Cardiac muscle cell (in vitro differentiated cells and primary cell): ENCODE results near the gene C1orf21. TPM values are rescaled to one million over a fixed set of nuclear protein-coding genes. Genes with fewer than 3 reads are reported as not detected.

Source experiments
- DNase-seq, 2 donors: peaks; one replicate each; pipeline versions ENCODE4 v3.0.0 to v3.0.0-alpha.2; 2010 to 2017; ENCODE audit warnings: low read depth in 1 of 2, low spot score in 1 of 2
- H3K27ac ChIP-seq: fragments of 200-600 bp; sonication (generic); 2 replicates; pipeline ENCODE4 v1.5.1; 2016
- H3K27me3 ChIP-seq: fragments of 200-600 bp; sonication (generic); 2 replicates; pipeline ENCODE4 v1.6.0; 2016; ENCODE audit warnings: control low read depth
- H3K36me3 ChIP-seq: fragments of 200-600 bp; sonication (generic); 2 replicates; pipeline ENCODE4 v1.5.1; 2016; ENCODE audit warnings: control low read depth
- H3K4me1 ChIP-seq: fragments of 200-600 bp; sonication (generic); 2 replicates; pipeline ENCODE4 v1.8.1; 2017; ENCODE audit warnings: low read depth, mild to moderate bottlenecking, mixed run types
- H3K4me3 ChIP-seq: fragments of 200-600 bp; sonication (generic); 2 replicates; pipeline ENCODE4 v1.5.1; 2016; ENCODE audit warnings: mild to moderate bottlenecking
- H3K9me3 ChIP-seq: fragments of 200-600 bp; sonication (generic); 2 replicates; pipeline ENCODE4 v1.5.1; 2017; ENCODE audit warnings: low read depth, mild to moderate bottlenecking, control low read depth
- CTCF ChIP-seq: IDR thresholded peaks from 2 replicates; pipeline ENCODE4 v1.5.1; 2012; ENCODE audit warnings: low read depth, mild to moderate bottlenecking, low read length
- polyA plus RNA-seq: library from polyadenylated mRNA; unstranded; fragments of >200 nt; fragmentation: Nextera tagmentation; extraction: Ambion mirVana; gene quantifications from 2 replicates; pipeline ENCODE4 v1.2.1, GENCODE V29; 2016
- total RNA-seq: library from RNA; depleted of rRNA; stranded (reverse); fragments of >200 nt; gene quantifications from 2 replicates; pipeline ENCODE4 v1.2.3, GENCODE V29; 2016

C1orf21 gene
- total and polyA plus RNA-seq, 2 experiments from 2014 or later, result 10.9 to 26.8 TPM

DNA sequence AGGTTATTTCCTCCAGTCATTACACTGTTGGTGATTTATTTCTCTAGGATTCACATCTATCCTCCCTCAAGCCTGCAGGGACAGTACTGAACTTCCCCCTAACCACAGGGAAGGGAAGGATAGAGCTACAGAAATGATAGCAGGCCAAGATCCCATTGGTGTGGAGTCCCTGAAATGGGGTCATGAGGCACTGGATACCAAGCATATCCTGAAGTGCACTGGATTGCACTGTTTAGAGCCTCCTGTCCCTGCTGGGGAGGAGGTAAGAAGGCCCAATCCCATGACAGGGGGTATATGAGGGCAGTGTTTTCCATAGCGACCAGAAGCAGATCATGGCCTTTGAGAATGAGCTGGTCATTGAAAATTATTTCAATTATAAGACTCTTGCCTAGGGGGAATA is 56.8 kb downstream of the C1orf21 start:
- peaks cover 10% of the 10 kb centered on the region for H3K4me1 ChIP-seq
- H3K9me3 ChIP-seq, result no peaks in the 10 kb centered on the region
- H3K4me3 ChIP-seq, result no peak overlapping the region
- DNase-seq, result no peak
- no peaks in the 10 kb centered on the region for H3K36me3 ChIP-seq
- H3K27ac ChIP-seq, result no peak overlapping the region
- no peaks in the 10 kb centered on the region for H3K27me3 ChIP-seq
- TF ChIP-seq CTCF, result no peak

DNA sequence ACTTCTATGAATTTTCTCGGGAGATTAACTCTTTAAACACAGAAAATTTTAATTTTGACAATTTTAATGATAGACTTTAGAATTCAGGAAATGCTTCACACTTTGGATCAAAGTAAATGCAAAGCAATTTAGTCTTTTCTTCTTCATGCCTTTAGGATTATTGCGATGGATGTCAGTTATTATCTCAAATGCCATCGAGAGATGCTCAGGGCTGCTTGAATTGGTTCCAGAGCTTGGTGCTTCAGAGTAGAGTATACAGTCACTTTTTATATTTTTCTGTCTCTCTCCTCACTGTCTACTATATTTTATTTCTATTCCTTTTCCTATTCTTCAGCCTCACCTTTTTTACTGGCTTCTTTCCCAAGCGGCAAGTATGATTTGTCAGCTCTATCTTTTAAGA is 59.2 kb downstream of the C1orf21 start:
- peaks cover 10% of the 10 kb centered on the region for H3K4me1 ChIP-seq
- H3K27ac ChIP-seq, result no peak overlapping the region
- no peaks in the 10 kb centered on the region for H3K36me3 ChIP-seq
- H3K4me3 ChIP-seq, result no peak overlapping the region
- no peak for TF ChIP-seq CTCF
- DNase-seq, result no peak
- no peaks in the 10 kb centered on the region for H3K27me3 ChIP-seq
- no peaks in the 10 kb centered on the region for H3K9me3 ChIP-seq

- no peak for DNase-seq
- Histone ChIP-seq H3K4me1 (peaks cover 9% of the 10 kb centered on the region), H3K9me3 (no peaks in the 10 kb centered on the region), H3K27ac (no peak overlapping the region), H3K36me3 (no peaks in the 10 kb centered on the region), H3K4me3 (no peak overlapping the region), H3K27me3 (no peaks in the 10 kb centered on the region)
- TF ChIP-seq CTCF, result no peak
These were observed 60.9 kb downstream of the C1orf21 start for GRCh38 chr1:184447651-184448185.

DNA sequence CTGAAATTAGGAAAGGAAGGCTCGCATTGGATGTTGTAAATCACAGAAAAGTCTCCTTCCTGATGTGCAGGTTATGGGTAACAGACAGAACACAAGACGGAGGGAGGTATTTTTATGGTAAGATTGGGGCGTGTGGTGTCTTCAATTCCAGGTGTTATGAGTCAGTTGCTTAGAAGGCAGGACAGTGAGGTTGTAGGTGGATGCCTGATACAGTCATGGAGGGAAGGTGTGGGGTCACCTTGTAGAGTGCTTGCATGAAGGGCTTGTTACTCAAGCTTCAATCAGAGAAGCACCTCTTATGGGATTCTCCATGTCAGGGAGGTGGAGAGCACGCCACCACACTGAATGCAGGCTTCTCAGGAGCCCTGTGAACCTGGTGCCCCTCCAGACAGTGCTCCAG is 63.1 kb downstream of the C1orf21 start:
- H3K36me3 ChIP-seq, result no peaks in the 10 kb centered on the region
- no peak overlapping the region for H3K27ac ChIP-seq
- no peaks in the 10 kb centered on the region for H3K9me3 ChIP-seq
- DNase-seq, result no peak
- H3K27me3 ChIP-seq, result no peaks in the 10 kb centered on the region
- H3K4me3 ChIP-seq, result no peak overlapping the region
- H3K4me1 ChIP-seq, result no peaks in the 10 kb centered on the region
- no peak for TF ChIP-seq CTCF

GRCh38 chr1:184455786-184456185 is 69.0 kb downstream of the C1orf21 start:
- no peaks in the 10 kb centered on the region for H3K4me1 ChIP-seq
- no peak for DNase-seq
- H3K36me3 ChIP-seq, result no peaks in the 10 kb centered on the region
- no peak overlapping the region for H3K27ac ChIP-seq
- no peak overlapping the region for H3K4me3 ChIP-seq
- no peaks in the 10 kb centered on the region for H3K9me3 ChIP-seq
- no peaks in the 10 kb centered on the region for H3K27me3 ChIP-seq
- TF ChIP-seq CTCF, result no peak

DNA sequence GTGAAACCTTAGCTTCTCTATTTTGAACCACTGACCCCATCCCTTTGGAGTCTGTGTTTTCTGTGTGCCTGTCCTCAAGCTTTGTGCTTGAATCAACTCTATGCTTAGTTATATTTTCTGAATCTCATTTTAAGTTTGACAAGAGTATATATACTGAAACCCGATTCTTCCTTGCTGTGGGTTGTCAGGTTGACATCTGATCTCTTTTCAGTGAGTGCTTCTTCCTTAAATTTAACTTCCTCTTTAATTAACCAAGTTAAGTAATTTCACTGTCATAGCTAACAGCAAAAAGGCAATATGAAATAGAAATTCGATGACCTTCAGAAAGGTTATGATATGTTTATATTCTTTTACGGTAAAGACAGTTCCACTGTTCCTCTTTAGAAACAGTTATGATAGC is 69.4 kb downstream of the C1orf21 start:
- no peak overlapping the region for H3K4me3 ChIP-seq
- H3K27me3 ChIP-seq, result no peaks in the 10 kb centered on the region
- no peak for DNase-seq
- no peaks in the 10 kb centered on the region for H3K4me1 ChIP-seq
- H3K36me3 ChIP-seq, result no peaks in the 10 kb centered on the region
- H3K27ac ChIP-seq, result no peak overlapping the region
- H3K9me3 ChIP-seq, result no peaks in the 10 kb centered on the region
- no peak for TF ChIP-seq CTCF
